ENCODE data around the gene ITM2C. TPM values are rescaled to one million over a fixed set of nuclear protein-coding genes. Genes with fewer than 3 reads are reported as not detected.

ITM2C gene
- total and polyA plus RNA-seq, 9 of the 15 experiments (the other 6 are each of a cell fraction or from before 2014, with no cell fraction given), result 0.49 to 58.8 (median 21.5) TPM

GRCh38 chr2:230908595-230909191 is 44.0 kb downstream of the ITM2C start (continued):
- TF ChIP-seq AFF4 (CRISPR knock-in tag; IDR thresholded peaks at IDR 0.05) (no peak), ZNF41 (CRISPR knock-in tag; conservative IDR thresholded peaks at IDR 0.05) (no peak), ETV5 (CRISPR knock-in tag; IDR thresholded peaks at IDR 0.05; ENCODE audit: low read depth) (peak; percentile 72; the same call in 1 of the 2 replicates), PHF8 (IDR thresholded peaks at IDR 0.05; ENCODE audit: borderline replicate concordance, low read length) (no peak; the same call in 1 of the 2 replicates), MLX (CRISPR knock-in tag; conservative IDR thresholded peaks at IDR 0.05) (no peak), MNT (conservative IDR thresholded peaks at IDR 0.05) (peak; percentile 47 to 85; a peak in 3 of 4 replicates), SFPQ (IDR thresholded peaks at IDR 0.05; ENCODE audit: low read depth, low read length) (no peak), ZBTB8A (IDR thresholded peaks at IDR 0.05; ENCODE audit: partially characterized antibody) (no peak), CBFA2T3 (IDR thresholded peaks at IDR 0.05) (peak; percentile 71), HDAC3 (IDR thresholded peaks at IDR 0.05; ENCODE audit: borderline replicate concordance, partially characterized antibody) (no peak), PHB2 (IDR thresholded peaks at IDR 0.05; ENCODE audit: low read depth) (no peak), ZBTB49 (CRISPR knock-in tag; IDR thresholded peaks at IDR 0.05; ENCODE audit: borderline replicate concordance) (no peak), ILF3 (IDR thresholded peaks at IDR 0.05; ENCODE audit: borderline replicate concordance) (no peak), ZNF143 (CRISPR knock-in tag; IDR thresholded peaks at IDR 0.05) (no peak)
